ENCODE results near the gene FGF12.
A peak's percentile ranks its signal among the peaks of the same experiment; 100 is the strongest.

FGF12 gene

GRCh38 chr3:192434186-192434585 is 293.2 kb downstream of the FGF12 start:
- no peak overlapping the region for H3K4me3 ChIP-seq (ENCODE audit: low read depth, low read length)
- DNase-seq (ENCODE audit: low read depth) = no peak
- no peak for TF ChIP-seq CTCF (IDR thresholded peaks at IDR 0.05; ENCODE audit: insufficient read depth, low read depth, low read length, missing control alignments)

- no peak for TF ChIP-seq CTCF (IDR thresholded peaks at IDR 0.05; ENCODE audit: insufficient read depth, low read depth, low read length, missing control alignments)
- H3K4me3 ChIP-seq (ENCODE audit: low read depth, low read length) = no peak overlapping the region
- no peak for DNase-seq (ENCODE audit: low read depth)
Measured at GRCh38 chr3:192433704-192434103, 293.6 kb downstream of the FGF12 start.

- peak; percentile 14 for TF ChIP-seq CTCF (IDR thresholded peaks at IDR 0.05; ENCODE audit: insufficient read depth, low read depth, low read length, missing control alignments)
- no peak for DNase-seq (ENCODE audit: low read depth)
- H3K4me3 ChIP-seq (ENCODE audit: low read depth, low read length) = no peak overlapping the region
Measured at GRCh38 chr3:192422997-192423342, 304.4 kb downstream of the FGF12 start.

GRCh38 chr3:192422321-192422996 is 304.9 kb downstream of the FGF12 start:
- no peak for TF ChIP-seq CTCF (IDR thresholded peaks at IDR 0.05; ENCODE audit: insufficient read depth, low read depth, low read length, missing control alignments)
- no peak for DNase-seq (ENCODE audit: low read depth)
- H3K4me3 ChIP-seq (ENCODE audit: low read depth, low read length) = no peak overlapping the region

- TF ChIP-seq CTCF (IDR thresholded peaks at IDR 0.05; ENCODE audit: insufficient read depth, low read depth, low read length, missing control alignments) = no peak
- no peak for DNase-seq (ENCODE audit: low read depth)
- no peak overlapping the region for H3K4me3 ChIP-seq (ENCODE audit: low read depth, low read length)
Measured at GRCh38 chr3:192419312-192419711, 308.0 kb downstream of the FGF12 start.

- no peak for TF ChIP-seq CTCF (IDR thresholded peaks at IDR 0.05; ENCODE audit: insufficient read depth, low read depth, low read length, missing control alignments)
- no peak overlapping the region for H3K4me3 ChIP-seq (ENCODE audit: low read depth, low read length)
- DNase-seq (ENCODE audit: low read depth) = no peak
Measured at GRCh38 chr3:192417559-192418055, 309.7 kb downstream of the FGF12 start.

GRCh38 chr3:192417017-192417416 is 310.3 kb downstream of the FGF12 start:
- H3K4me3 ChIP-seq (ENCODE audit: low read depth, low read length) = no peak overlapping the region
- no peak for DNase-seq (ENCODE audit: low read depth)
- no peak for TF ChIP-seq CTCF (IDR thresholded peaks at IDR 0.05; ENCODE audit: insufficient read depth, low read depth, low read length, missing control alignments)

Measured in GM12865 (cell line).